T-cell (primary cell): ENCODE results near the gene PDE6A. TPM values are rescaled to one million over a fixed set of nuclear protein-coding genes. Genes with fewer than 3 reads are reported as not detected.

Experiments
- ATAC-seq, 4 experiments: fragments of 200-7000 bp in 3 of 4; fragments of 150-1000 bp in 1 of 4; cut with Tn5 transposase; replicated peaks in 1 of 4; 1 replicate in 3 of 4; 2 replicates in 1 of 4; pipeline ENCODE4 v1.10.0; 2021; ENCODE audit warnings: moderate library complexity in 3 of 4, mild to moderate bottlenecking in 2 of 4, moderate number of reproducible peaks in 1 of 4
- CTCF ChIA-PET, 2 donors: fragments of 300-600 bp; sonication (Branson Sonifier 250); formaldehyde crosslinking; loops; one replicate each; lab custom pipeline; 2022; ENCODE audit warnings: antibody characterized with exemption in 2 of 2; lab: Charles Lee
- POLR2A ChIA-PET, 2 donors: fragments of 300-600 bp; sonication (Branson Sonifier 250); formaldehyde crosslinking; loops; one replicate each; lab custom pipeline; 2022; ENCODE audit warnings: antibody characterized with exemption in 2 of 2; lab: Charles Lee
- DNase-seq, 35 experiments: peaks; one replicate each; pipeline versions ENCODE4 v3.0.0 to v3.0.0-alpha.2; 2013 to 2023
- H3K27ac ChIP-seq: one replicate; pipeline ENCODE4 v1.5.1; 2013; ENCODE audit warnings: low read length
- H3K27me3 ChIP-seq, 2 experiments: replicated peaks in 1 of 2; 1 replicate in 1 of 2; 2 replicates in 1 of 2; pipeline versions ENCODE4 v1.6.1 to v1.7.0; 2013; ENCODE audit warnings: low read length in 1 of 2, mixed read lengths in 1 of 2; ENCODE audit not compliant: control insufficient read depth in 2 of 2, insufficient read depth in 2 of 2; ENCODE audit errors: extremely low read depth in 1 of 2
- H3K36me3 ChIP-seq, 2 donors: 1 replicate in 1 of 2; 2 replicates in 1 of 2; pipeline versions ENCODE4 v1.6.1 to v1.7.0; 2013; ENCODE audit warnings: low read length in 1 of 2; ENCODE audit not compliant: control insufficient read depth in 2 of 2, insufficient read depth in 1 of 2; ENCODE audit errors: extremely low read depth in 1 of 2
- H3K4me1 ChIP-seq, 2 experiments: 1 replicate in 1 of 2; 2 replicates in 1 of 2; pipeline versions ENCODE4 v1.6.1 to v1.7.0; 2013; ENCODE audit warnings: low read length in 2 of 2, mixed read lengths in 1 of 2; ENCODE audit not compliant: insufficient read depth in 2 of 2, control insufficient read depth in 1 of 2; ENCODE audit errors: extremely low read depth in 1 of 2
- H3K4me3 ChIP-seq, 2 donors: 1 replicate in 1 of 2; 2 replicates in 1 of 2; pipeline versions ENCODE4 v1.5.1 to v1.7.0; 2013; ENCODE audit warnings: mild to moderate bottlenecking in 2 of 2, low read length in 1 of 2, moderate library complexity in 1 of 2; ENCODE audit not compliant: control insufficient read depth in 1 of 2; ENCODE audit errors: extremely low read depth in 1 of 2
- H3K9me3 ChIP-seq: 2 replicates; pipeline ENCODE4 v1.7.0; 2013
- H3K27ac Mint-ChIP-seq, 2 donors: one replicate each; pipeline ENCODE4 v1.8.0; 2020 to 2021; ENCODE audit warnings: mild to moderate bottlenecking in 2 of 2, mixed read lengths in 2 of 2
- H3K27me3 Mint-ChIP-seq, 2 donors: one replicate each; pipeline ENCODE4 v1.8.0; 2021 to 2022; ENCODE audit warnings: mixed read lengths in 2 of 2
- H3K36me3 Mint-ChIP-seq: one replicate; pipeline ENCODE4 v1.8.0; 2021; ENCODE audit warnings: mixed read lengths
- H3K4me1 Mint-ChIP-seq, 3 donors: one replicate each; pipeline ENCODE4 v1.8.0; 2020 to 2022; ENCODE audit warnings: mixed read lengths in 3 of 3, mild to moderate bottlenecking in 1 of 3
- H3K4me3 Mint-ChIP-seq, 3 donors: one replicate each; pipeline ENCODE4 v1.8.0; 2020 to 2022; ENCODE audit warnings: mild to moderate bottlenecking in 3 of 3, mixed read lengths in 3 of 3, moderate library complexity in 3 of 3
- H3K9me3 Mint-ChIP-seq, 3 donors: one replicate each; pipeline ENCODE4 v1.8.0; 2020 to 2022; ENCODE audit warnings: mixed read lengths in 3 of 3
- WGBS: methylation state at CpG from one replicate; pipeline ENCODE4 v1.1.5; 2013; ENCODE audit warnings: missing lambda C conversion rate; ENCODE audit not compliant: insufficient coverage; 5-methylcytosine and 5-hydroxymethylcytosine counted together
- total RNA-seq, 35 experiments: library from RNA in 6 of 35; stranded (reverse) in 6 of 35; fragments of 120-200 nt in 1 of 35; gene quantifications; one replicate each; pipeline versions ENCODE4 v1.2.1 to v1.2.4 and lab custom pipeline; 2013 to 2026

PDE6A gene
- total RNA-seq, 5 donors from 2014 or later (not counting 1 experiment from before 2014, with no cell fraction given) = not detected

DNA sequence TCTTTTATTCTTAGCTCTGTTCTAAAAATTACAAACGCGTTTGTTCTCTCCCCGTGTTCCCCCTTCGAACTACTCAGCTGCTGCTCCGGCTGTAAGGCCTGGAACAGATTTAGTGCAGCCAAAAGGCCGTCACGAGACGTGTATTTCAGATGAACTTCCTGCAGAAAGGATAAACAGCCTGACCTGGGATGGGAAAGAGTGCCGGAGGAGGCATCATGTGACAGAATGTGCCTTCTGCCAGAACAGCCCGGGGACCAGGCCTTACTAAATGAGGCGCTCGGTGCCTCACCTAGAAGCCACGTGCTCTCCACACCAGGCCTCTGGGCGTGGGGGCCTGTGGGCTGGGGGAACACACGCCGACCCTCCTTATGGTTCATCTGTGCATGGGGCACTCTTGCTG lies 119.7 kb downstream of the PDE6A start:
- H3K27ac ChIP-seq = no peak overlapping the region
- DNase-seq (no peak), ATAC-seq (no peak)
- Mint-ChIP-seq H3K4me1 (no peaks in the 10 kb centered on the region), H3K27me3 (no peaks in the 10 kb centered on the region), H3K9me3 (no peaks in the 10 kb centered on the region), H3K4me3 (no peak overlapping the region), H3K36me3 (peaks cover 7% of the 10 kb centered on the region), H3K27ac (no peak overlapping the region)
- POLR2A ChIA-PET = no interaction called here
- 93% methylated on average over 13 of the region's 16 CpGs for WGBS
- CTCF ChIA-PET = interaction anchor here in 1 of 2 donors (0.6 kb wide), 1 partner anchor 18 kb away, joined by 5 read pairs; no protein-coding TSS in a partner anchor
- no peak overlapping the region for H3K4me3 ChIP-seq
- no peaks in the 10 kb centered on the region for H3K4me1 ChIP-seq
- H3K27me3 ChIP-seq = no peaks in the 10 kb centered on the region
- peaks cover 0 to 3% of the 10 kb centered on the region in 2 donors for H3K36me3 ChIP-seq
- H3K9me3 ChIP-seq = no peaks in the 10 kb centered on the region

DNA sequence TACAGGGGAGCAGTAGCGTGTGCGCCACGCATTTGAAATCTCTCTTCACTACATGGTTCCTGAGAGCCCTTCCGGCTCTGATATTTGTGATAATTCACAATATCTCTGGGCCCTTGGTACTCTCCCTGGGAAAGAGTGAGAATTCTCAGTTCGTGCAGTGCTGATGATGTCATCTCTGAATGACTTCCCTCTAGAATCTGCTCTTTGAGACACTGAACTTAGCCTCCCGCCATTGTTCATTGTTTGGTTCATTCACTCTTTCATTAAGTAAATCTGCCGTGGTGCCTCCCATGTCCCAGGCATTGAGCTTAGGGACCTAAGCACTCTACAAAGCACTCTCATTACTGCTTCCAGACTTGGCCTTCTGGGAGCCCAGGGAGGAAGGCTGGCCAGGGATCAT lies 120.5 kb downstream of the PDE6A start:
- Histone ChIP-seq H3K4me1 (no peaks in the 10 kb centered on the region), H3K36me3 (peaks cover 0 to 2% of the 10 kb centered on the region in 2 donors), H3K4me3 (no peak overlapping the region), H3K9me3 (no peaks in the 10 kb centered on the region), H3K27ac (no peak overlapping the region), H3K27me3 (no peaks in the 10 kb centered on the region)
- H3K9me3 Mint-ChIP-seq = no peaks in the 10 kb centered on the region
- no peak overlapping the region for H3K4me3 Mint-ChIP-seq
- CTCF ChIA-PET = interaction anchor here in 1 of 2 donors (0.5 kb wide), 1 partner anchor 181 kb away, joined by 3 read pairs; no protein-coding TSS in a partner anchor
- no peak overlapping the region for H3K27ac Mint-ChIP-seq
- DNase-seq (no peak), ATAC-seq (no peak)
- H3K36me3 Mint-ChIP-seq = peaks cover 7% of the 10 kb centered on the region
- 91% methylated on average over 3 of the region's 7 CpGs for WGBS
- no peaks in the 10 kb centered on the region for H3K27me3 Mint-ChIP-seq
- POLR2A ChIA-PET = no interaction called here
- no peaks in the 10 kb centered on the region for H3K4me1 Mint-ChIP-seq

DNA sequence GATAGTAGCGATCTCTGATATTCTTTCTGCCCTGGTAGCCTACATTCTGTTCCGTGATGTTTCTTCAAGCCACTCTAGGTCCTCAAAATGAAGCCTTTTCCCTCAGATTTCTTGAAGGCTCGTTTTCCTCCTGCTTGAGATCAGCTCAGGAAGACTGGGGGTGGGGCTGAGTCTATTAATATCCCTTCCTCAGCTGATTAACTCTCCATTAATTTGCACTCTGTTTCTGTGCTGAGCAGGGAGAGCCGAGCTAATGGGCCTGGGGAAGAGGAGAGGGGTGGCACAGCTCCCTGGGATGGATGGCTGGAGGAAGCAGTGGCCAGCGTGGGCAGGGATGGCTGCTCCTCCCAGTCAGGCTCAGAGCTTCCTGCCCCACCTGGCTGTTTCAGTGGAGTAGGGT lies 121.2 kb downstream of the PDE6A start:
- Histone ChIP-seq H3K27me3 (no peaks in the 10 kb centered on the region), H3K36me3 (no peaks in the 10 kb centered on the region), H3K9me3 (no peaks in the 10 kb centered on the region), H3K27ac (no peak overlapping the region), H3K4me3 (no peak overlapping the region), H3K4me1 (no peaks in the 10 kb centered on the region)
- Mint-ChIP-seq H3K36me3 (peaks cover 7% of the 10 kb centered on the region), H3K4me1 (no peaks in the 10 kb centered on the region), H3K27me3 (no peaks in the 10 kb centered on the region), H3K4me3 (no peak overlapping the region), H3K27ac (no peak overlapping the region), H3K9me3 (no peaks in the 10 kb centered on the region)
- ChIA-PET CTCF (interaction anchor here in 1 of 2 donors (0.9 to 1.0 kb wide), 2 partner anchors 29 to 186 kb away, joined by 3 to 7 read pairs; no protein-coding TSS in a partner anchor), POLR2A (no interaction called here)
- WGBS = 81% methylated on average over 2 of the region's 5 CpGs
- DNase-seq = no peak
- ATAC-seq = no peak

DNA sequence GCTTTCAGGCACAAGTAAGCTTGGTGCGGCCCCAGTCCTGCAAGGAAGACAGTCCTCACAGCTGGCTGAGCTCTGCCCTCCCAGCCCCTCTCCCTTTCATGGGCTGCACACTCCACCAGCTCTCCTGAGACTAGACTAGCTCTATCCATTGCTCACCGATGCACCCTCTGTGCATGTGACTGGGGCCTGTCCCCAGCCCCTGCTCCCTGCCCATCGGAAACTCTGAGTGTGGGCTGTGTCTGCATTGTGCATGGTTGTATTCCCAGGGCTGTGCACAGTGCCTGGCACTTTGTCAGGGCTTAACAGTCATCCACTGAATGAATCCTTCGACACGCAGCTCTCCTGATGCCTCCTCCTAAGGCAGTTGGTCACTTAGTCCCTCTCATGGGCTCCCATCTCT lies 122.3 kb downstream of the PDE6A start:
- Mint-ChIP-seq H3K9me3 (no peaks in the 10 kb centered on the region), H3K27ac (no peak overlapping the region), H3K36me3 (peaks cover 7% of the 10 kb centered on the region), H3K27me3 (no peaks in the 10 kb centered on the region), H3K4me1 (no peaks in the 10 kb centered on the region), H3K4me3 (no peak overlapping the region)
- no peak for ATAC-seq
- ChIA-PET POLR2A (no interaction called here), CTCF (no interaction called here)
- H3K27me3 ChIP-seq = no peaks in the 10 kb centered on the region
- H3K4me3 ChIP-seq = no peak overlapping the region
- no peaks in the 10 kb centered on the region for H3K9me3 ChIP-seq
- no peak overlapping the region for H3K27ac ChIP-seq
- H3K36me3 ChIP-seq = no peaks in the 10 kb centered on the region
- H3K4me1 ChIP-seq = no peaks in the 10 kb centered on the region
- WGBS = 95% methylated on average over 3 of the region's 5 CpGs
- DNase-seq = no peak

DNA sequence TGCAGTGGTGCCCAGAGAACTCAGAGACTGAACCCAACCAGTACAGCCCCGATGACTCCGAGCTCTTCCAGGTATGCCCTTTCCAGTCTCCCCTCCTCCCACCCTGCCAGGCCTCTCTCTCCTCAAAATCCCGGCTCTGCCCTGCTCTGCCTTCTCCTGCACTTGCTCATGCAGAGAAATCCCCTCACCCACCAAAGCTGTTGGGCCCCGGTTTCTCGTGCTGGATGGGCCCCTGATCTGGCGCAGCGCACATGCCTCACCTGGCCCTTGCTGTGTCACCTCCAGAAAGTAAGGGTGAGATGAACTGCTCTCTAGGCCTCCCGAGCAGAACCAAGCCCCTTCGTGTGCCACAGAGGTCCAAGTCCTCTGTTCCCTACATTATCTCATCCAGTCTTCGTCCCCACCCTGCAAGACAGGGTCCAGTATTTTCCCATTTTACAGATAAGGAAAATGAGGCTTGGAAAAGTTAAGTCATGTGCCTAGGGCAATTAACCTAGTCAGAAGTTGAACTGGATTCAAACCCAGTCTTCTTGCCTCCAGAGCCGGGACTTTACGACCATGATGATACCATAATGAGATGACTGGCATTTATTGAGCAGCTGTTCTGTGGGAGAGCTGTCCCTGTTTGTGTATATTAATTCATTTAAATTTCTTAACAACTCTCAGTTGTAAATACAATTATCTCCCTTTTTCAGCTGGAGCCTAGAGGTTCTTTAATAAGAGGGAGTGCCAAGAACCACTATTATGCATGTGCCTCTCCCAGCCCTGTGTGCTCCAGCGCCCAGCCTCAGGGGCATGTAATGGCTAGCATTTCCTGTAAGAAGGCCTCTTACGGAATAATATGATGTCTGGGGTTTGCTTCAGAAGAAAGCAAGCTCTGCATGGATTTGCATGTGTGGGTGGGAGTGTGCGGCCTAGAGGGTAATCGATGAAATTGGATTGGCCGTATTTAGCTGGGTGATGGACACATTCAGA lies 123.8 kb downstream of the PDE6A start:
- Mint-ChIP-seq H3K36me3 (peaks cover 4% of the 10 kb centered on the region), H3K27ac (no peak overlapping the region)

DNA sequence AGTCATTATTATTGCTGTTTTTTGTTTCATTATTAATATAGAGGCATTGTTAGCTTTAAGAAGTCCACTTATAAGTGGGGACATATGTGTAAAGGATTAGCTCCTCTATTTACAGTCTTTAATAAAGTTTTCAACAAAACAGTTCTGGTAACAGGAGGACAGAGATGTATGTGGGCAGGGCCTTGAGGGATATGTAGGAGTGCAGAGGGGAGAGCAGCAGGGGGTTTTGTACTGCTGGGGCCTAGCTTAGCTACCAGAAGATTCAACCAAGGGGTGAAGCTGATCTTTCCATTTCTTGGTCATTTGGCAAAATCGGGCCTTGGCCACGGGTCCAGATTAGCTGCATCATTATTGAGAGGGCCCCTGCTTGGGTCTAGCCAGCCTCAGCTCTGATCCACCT lies 124.6 kb downstream of the PDE6A start:
- no peaks in the 10 kb centered on the region for H3K9me3 ChIP-seq
- Mint-ChIP-seq H3K4me1 (no peaks in the 10 kb centered on the region), H3K27ac (no peak overlapping the region), H3K36me3 (peaks cover 4% of the 10 kb centered on the region), H3K27me3 (no peaks in the 10 kb centered on the region), H3K9me3 (no peaks in the 10 kb centered on the region), H3K4me3 (no peak overlapping the region)
- DNase-seq (no peak), ATAC-seq (no peak)
- POLR2A ChIA-PET = no interaction called here
- 100% methylated on average over 1 of the region's 2 CpGs for WGBS
- no peaks in the 10 kb centered on the region for H3K36me3 ChIP-seq
- H3K4me1 ChIP-seq = no peaks in the 10 kb centered on the region
- CTCF ChIA-PET = interaction anchor here (0.5 to 0.9 kb wide), 3 partner anchors 10 to 1909 kb away, joined by 3 to 4 read pairs (median 3); no protein-coding TSS in a partner anchor
- H3K27me3 ChIP-seq = no peaks in the 10 kb centered on the region
- H3K4me3 ChIP-seq = no peak overlapping the region
- H3K27ac ChIP-seq = no peak overlapping the region

More for the DNA sequence above, 123.8 kb downstream of the PDE6A start:
- H3K27ac ChIP-seq = no peak overlapping the region
- no peaks in the 10 kb centered on the region for H3K36me3 ChIP-seq
- WGBS = 84% methylated on average over 9 of the region's 17 CpGs
- ChIA-PET POLR2A (no interaction called here), CTCF (interaction anchor here (0.5 to 0.9 kb wide), 4 partner anchors 9 to 1908 kb away, joined by 3 to 4 read pairs (median 3); no protein-coding TSS in a partner anchor)
- no peaks in the 10 kb centered on the region for H3K9me3 ChIP-seq
- DNase-seq (no peak), ATAC-seq (no peak)
- H3K4me3 ChIP-seq = no peak overlapping the region
- Mint-ChIP-seq H3K4me3 (no peak overlapping the region), H3K27me3 (no peaks in the 10 kb centered on the region), H3K9me3 (no peaks in the 10 kb centered on the region), H3K4me1 (no peaks in the 10 kb centered on the region)
- no peaks in the 10 kb centered on the region for H3K4me1 ChIP-seq
- H3K27me3 ChIP-seq = no peaks in the 10 kb centered on the region
